GM12878 (cell line): ENCODE measurements around the gene INSRR. TPM values are rescaled to one million over a fixed set of nuclear protein-coding genes. Genes with fewer than 3 reads are reported as not detected.

Experiments
- ATAC-seq: fragments of 200-7000 bp; cut with Tn5 transposase; 3 replicates; pipeline ENCODE4 v1.9.1; 2020; ENCODE audit warnings: mild to moderate bottlenecking, moderate library complexity
- BruUV-seq: library from RNA; stranded (reverse); fragments of 400-500 nt; replicated peaks from 2 replicates; lab custom pipeline; 2021; lab: Mats Ljungman, UMichigan
- CTCF ChIA-PET: fragments of 300-600 bp; sonication (Branson Sonifier 250); formaldehyde crosslinking; extraction: SDS; loops from one replicate; lab custom pipeline; 2021; ENCODE audit warnings: inconsistent platforms; lab: Yijun Ruan, JAX
- POLR2A ChIA-PET: fragments of 350-600 bp; formaldehyde crosslinking; extraction: SDS; loops from one replicate; lab custom pipeline; 2021; ENCODE audit warnings: inconsistent platforms; lab: Charles Lee
- RAD21 ChIA-PET: fragments of 300-600 bp; sonication (Branson Sonifier 250); formaldehyde crosslinking; loops from one replicate; lab custom pipeline; 2023; ENCODE audit warnings: antibody characterized with exemption; ENCODE audit not compliant: unreplicated experiment; lab: Charles Lee
- SMC1A ChIA-PET: fragments of 300-600 bp; sonication (Branson Sonifier 250); formaldehyde crosslinking; loops from one replicate; lab custom pipeline; 2023; ENCODE audit not compliant: unreplicated experiment, uncharacterized antibody; lab: Charles Lee
- DNase-seq: peaks from one replicate; pipeline ENCODE4 v3.0.0-alpha.2; 2011; ENCODE audit warnings: low read depth, low spot score
- FAIRE-seq: peaks from 3 replicates; lab custom pipeline; 2011; peaks lifted over from hg19 to GRCh38; lab: Jason Lieb, UNC
- H2AFZ ChIP-seq: 2 replicates; pipeline ENCODE4 v1.6.0; 2011; ENCODE audit warnings: low read depth, low read length, control low read depth; ENCODE audit not compliant: control insufficient read depth
- H3K27ac ChIP-seq: 2 replicates; pipeline ENCODE4 v1.5.1; 2011; ENCODE audit warnings: control low read depth; ENCODE audit not compliant: control insufficient read depth, insufficient read depth
- H3K27me3 ChIP-seq, 2 experiments: replicated peaks in 1 of 2; 2 replicates each; pipeline versions ENCODE4 v1.6.0 to v1.6.1; 2011; ENCODE audit warnings: low read length in 1 of 2; ENCODE audit not compliant: control insufficient read depth in 2 of 2, insufficient read depth in 2 of 2
- H3K36me3 ChIP-seq, 2 experiments: 2 replicates each; pipeline ENCODE4 v1.5.1; 2011; ENCODE audit warnings: low read length in 1 of 2; ENCODE audit not compliant: control insufficient read depth in 2 of 2, insufficient read depth in 2 of 2
- H3K4me1 ChIP-seq: 2 replicates; pipeline ENCODE4 v1.6.1; 2011; ENCODE audit warnings: mild to moderate bottlenecking, low read length, moderate library complexity, mixed read lengths; ENCODE audit not compliant: control insufficient read depth, insufficient read depth
- H3K4me2 ChIP-seq: 2 replicates; pipeline ENCODE4 v1.6.0; 2011; ENCODE audit warnings: control low read depth; ENCODE audit not compliant: control insufficient read depth, insufficient read depth
- H3K4me3 ChIP-seq: fragments of 200-600 bp; sonication (generic); 2 replicates; pipeline ENCODE4 v1.5.1; 2016
- H3K79me2 ChIP-seq: 2 replicates; pipeline ENCODE4 v1.6.0; 2011; ENCODE audit warnings: low read length; ENCODE audit not compliant: control insufficient read depth, insufficient read depth
- H3K9ac ChIP-seq: 2 replicates; pipeline ENCODE4 v1.8.0; 2011; ENCODE audit warnings: low read length, control low read depth, mixed read lengths; ENCODE audit not compliant: control insufficient read depth, insufficient read depth
- H3K9me3 ChIP-seq: replicated peaks from 3 replicates; pipeline ENCODE4 v1.5.1; 2011; ENCODE audit warnings: mild to moderate bottlenecking, low read length; ENCODE audit not compliant: control insufficient read depth, insufficient read depth
- H4K20me1 ChIP-seq: 2 replicates; pipeline ENCODE4 v1.6.0; 2011; ENCODE audit not compliant: control insufficient read depth, insufficient read depth
- BRCA1 ChIP-seq: IDR thresholded peaks from 2 replicates; pipeline ENCODE4 v1.6.1; 2011; ENCODE audit warnings: low read depth, low read length, improper control_type of control experiment
- CUX1 ChIP-seq: IDR thresholded peaks from 2 replicates; pipeline ENCODE4 v1.6.1; 2012; ENCODE audit warnings: improper control_type of control experiment, low read depth, low read length; ENCODE audit not compliant: insufficient replicate concordance
- ELK1 ChIP-seq: IDR thresholded peaks from 2 replicates; pipeline ENCODE4 v1.6.1; 2012; ENCODE audit warnings: low read depth, low read length, improper control_type of control experiment
- EZH2 ChIP-seq: IDR thresholded peaks from 2 replicates; pipeline ENCODE4 v1.6.1; 2012; ENCODE audit warnings: low read depth, mild to moderate bottlenecking, control low read depth, inconsistent platforms, low read length, borderline replicate concordance; ENCODE audit not compliant: control insufficient read depth
- FOS ChIP-seq: IDR thresholded peaks from 3 replicates; pipeline ENCODE4 v1.6.1; 2011; ENCODE audit warnings: borderline replicate concordance; ENCODE audit not compliant: insufficient read length; ENCODE audit errors: extremely low read depth
- IRF4 ChIP-seq: IDR thresholded peaks from 2 replicates; pipeline ENCODE4 v1.6.1; 2011; ENCODE audit warnings: low read depth, low read length
- KLF5 ChIP-seq: fragments of 450-650 bp; IDR thresholded peaks from 2 replicates; pipeline ENCODE4 v1.6.1; 2014; ENCODE audit warnings: mild to moderate bottlenecking; ENCODE audit not compliant: partially characterized antibody
- POU2F2 ChIP-seq: IDR thresholded peaks from 3 replicates; pipeline ENCODE4 v1.6.1; 2011; ENCODE audit warnings: low read depth, mild to moderate bottlenecking, low read length, borderline replicate concordance
- SREBF1 ChIP-seq: IDR thresholded peaks from 2 replicates; pipeline ENCODE4 v1.6.1; 2012; ENCODE audit warnings: mild to moderate bottlenecking, low read length
- STAT1 ChIP-seq: fragments of 450-650 bp; conservative IDR thresholded peaks from 2 replicates; pipeline ENCODE4 v1.6.1; 2014; ENCODE audit warnings: antibody characterized with exemption, mild to moderate bottlenecking
- TCF7 ChIP-seq: IDR thresholded peaks from 2 replicates; pipeline ENCODE4 v1.6.1; 2014; ENCODE audit warnings: antibody characterized with exemption, borderline replicate concordance
- ZNF207 ChIP-seq: fragments of 450-650 bp; IDR thresholded peaks from 2 replicates; pipeline ENCODE4 v1.6.1; 2014; ENCODE audit warnings: antibody characterized with exemption, mild to moderate bottlenecking, borderline replicate concordance
- WGBS: methylation state at CpG from one replicate; pipeline ENCODE4 v1.1.6; 2016; ENCODE audit warnings: low lambda C conversion rate; ENCODE audit not compliant: insufficient replicate concordance, insufficient coverage; ENCODE audit errors: missing lambda C conversion rate; 5-methylcytosine and 5-hydroxymethylcytosine counted together
- in situ Hi-C: fragments of 300-500 bp; cut with MboI; formaldehyde crosslinking; loops from 9 replicates; pipeline ENCODE4 v1.14.3; 2018; ENCODE audit warnings: mixed read lengths
- intact Hi-C: fragments of 100-400 bp; cut with micrococcal nuclease; formaldehyde crosslinking; loops from one replicate; pipeline ENCODE4 v1.14.2; 2022; ENCODE audit not compliant: unreplicated experiment
- polyA plus RNA-seq, 11 experiments: library from polyadenylated mRNA; depleted of rRNA in 4 of 11; unstranded in 6 of 11; stranded (reverse) in 5 of 11; fragments of >200 nt; fragmentation: Nextera tagmentation in 4 of 11; fragmentation: Illumina TruSeq in 1 of 11; extraction: Ambion mirVana in 4 of 11; extraction: Trizol in 1 of 11; gene quantifications; 1 replicate in 1 of 11; 2 replicates in 10 of 11; pipeline versions ENCODE4 v1.2.1 to v1.2.3, GENCODE V29; 2011 to 2016; ENCODE audit warnings: inconsistent platforms in 2 of 11, missing spikeins in 2 of 11, low read depth in 1 of 11
- total RNA-seq, 4 experiments: library from RNA; depleted of rRNA in 3 of 4; stranded (reverse); fragments of >200 nt in 3 of 4; fragmentation: Illumina TruSeq in 1 of 4; extraction: Trizol in 1 of 4; gene quantifications; 2 replicates each; pipeline versions ENCODE4 v1.2.1 to v1.2.3, GENCODE V29; 2013 to 2021

INSRR gene
- total and polyA plus RNA-seq, 10 of the 15 experiments (the other 5 are each of a cell fraction or from before 2014, with no cell fraction given) = 0.01 TPM; not detected in 9

- CTCF ChIA-PET = interaction anchor here (1.7 to 3.1 kb wide), 2 partner anchors 27 to 140 kb away, joined by 5 to 10 read pairs; no protein-coding TSS in a partner anchor
- SMC1A ChIA-PET = no interaction called here
- WGBS = 74% methylated on average over 4 of the region's 4 CpGs
- H3K9me3 ChIP-seq = no peaks in the 10 kb centered on the region
- ATAC-seq = no peak
- BruUV-seq = no TSS peak
- H3K36me3 ChIP-seq = no peaks in the 10 kb centered on the region
- H3K27me3 ChIP-seq = peaks cover 1 to 7% of the 10 kb centered on the region in 2 experiments
- no peaks in the 10 kb centered on the region for H3K79me2 ChIP-seq
- no peak overlapping the region for H3K9ac ChIP-seq
- H3K4me1 ChIP-seq = peaks cover 13% of the 10 kb centered on the region
- POLR2A ChIA-PET = no interaction called here
- H3K4me3 ChIP-seq = no peak overlapping the region
- no peak overlapping the region for H3K27ac ChIP-seq
- intact Hi-C loops = no loop called here
- DNase-seq = no peak
- no peak overlapping the region for H3K4me2 ChIP-seq
- no peaks in the 10 kb centered on the region for H4K20me1 ChIP-seq
- in situ Hi-C loops = no loop called here
- TF ChIP-seq BRCA1 = no peak
- no peak for TF ChIP-seq EZH2
- no peak for TF ChIP-seq KLF5
- no peak for TF ChIP-seq FOS
- TF ChIP-seq ZNF207 = no peak
- TF ChIP-seq ELK1 = no peak
- peak; percentile 13 for FAIRE-seq
- no peak overlapping the region for H2AFZ ChIP-seq
- RAD21 ChIA-PET = no interaction called here
These were observed 6.9 kb upstream of the INSRR start for GRCh38 chr1:156865865-156866248.

- no peak overlapping the region for H2AFZ ChIP-seq
- H3K4me3 ChIP-seq = no peak overlapping the region
- ChIA-PET CTCF (interaction anchor here (1.1 to 3.1 kb wide), 3 partner anchors 27 to 139 kb away, joined by 3 to 10 read pairs (median 5); no protein-coding TSS in a partner anchor), POLR2A (no interaction called here), SMC1A (no interaction called here), RAD21 (no interaction called here)
- intact Hi-C loops (no loop called here), in situ Hi-C loops (no loop called here)
- no TSS peak for BruUV-seq
- no peak for ATAC-seq
- H3K9me3 ChIP-seq = no peaks in the 10 kb centered on the region
- no peak for FAIRE-seq
- no peaks in the 10 kb centered on the region for H3K36me3 ChIP-seq
- no peak overlapping the region for H3K27ac ChIP-seq
- H4K20me1 ChIP-seq = no peaks in the 10 kb centered on the region
- no peak overlapping the region for H3K9ac ChIP-seq
- H3K4me2 ChIP-seq = no peak overlapping the region
- peaks cover 1 to 7% of the 10 kb centered on the region in 2 experiments for H3K27me3 ChIP-seq
- no peaks in the 10 kb centered on the region for H3K79me2 ChIP-seq
- WGBS = 67% methylated on average over 9 of the region's 9 CpGs
- DNase-seq = no peak
- H3K4me1 ChIP-seq = peaks cover 16% of the 10 kb centered on the region
- TF ChIP-seq CUX1 (no peak), SREBF1 (no peak), POU2F2 (no peak), IRF4 (no peak), ZNF207 (no peak), STAT1 (no peak), TCF7 (no peak)
These were observed 6.3 kb upstream of the INSRR start for GRCh38 chr1:156865258-156865657.
